Measurements from ENCODE around the gene EPHB6. TPM values are rescaled to one million over a fixed set of nuclear protein-coding genes. Genes with fewer than 3 reads are reported as not detected.

EPHB6 gene
- total RNA-seq, 1 donor = 8.3 TPM

GRCh38 chr7:142876236-142876960 is 21.5 kb downstream of the EPHB6 start:
- H3K27me3 ChIP-seq (ENCODE audit: insufficient read depth, low read length) = no peaks in the 10 kb centered on the region
- no peak overlapping the region for H3K4me3 ChIP-seq (ENCODE audit: low read length)
- no peaks in the 10 kb centered on the region for H3K9me3 ChIP-seq (ENCODE audit: low read depth, low read length)
- no peaks in the 10 kb centered on the region for H3K4me1 ChIP-seq (ENCODE audit: insufficient read depth, low read length)

GRCh38 chr7:142876991-142877910 is 22.4 kb downstream of the EPHB6 start:
- H3K4me1 ChIP-seq (ENCODE audit: insufficient read depth, low read length) = no peaks in the 10 kb centered on the region
- H3K27me3 ChIP-seq (ENCODE audit: insufficient read depth, low read length) = no peaks in the 10 kb centered on the region
- H3K4me3 ChIP-seq (ENCODE audit: low read length) = no peak overlapping the region
- H3K9me3 ChIP-seq (ENCODE audit: low read depth, low read length) = no peaks in the 10 kb centered on the region

GRCh38 chr7:142878315-142878714 is 23.4 kb downstream of the EPHB6 start:
- H3K27me3 ChIP-seq (ENCODE audit: insufficient read depth, low read length) = no peaks in the 10 kb centered on the region
- H3K4me3 ChIP-seq (ENCODE audit: low read length) = no peak overlapping the region
- no peaks in the 10 kb centered on the region for H3K9me3 ChIP-seq (ENCODE audit: low read depth, low read length)
- no peaks in the 10 kb centered on the region for H3K4me1 ChIP-seq (ENCODE audit: insufficient read depth, low read length)

GRCh38 chr7:142879060-142879459 is 24.2 kb downstream of the EPHB6 start:
- Histone ChIP-seq H3K9me3 (ENCODE audit: low read depth, low read length) (no peaks in the 10 kb centered on the region), H3K4me3 (ENCODE audit: low read length) (no peak overlapping the region), H3K4me1 (ENCODE audit: insufficient read depth, low read length) (no peaks in the 10 kb centered on the region), H3K27me3 (ENCODE audit: insufficient read depth, low read length) (no peaks in the 10 kb centered on the region)

- Histone ChIP-seq H3K4me3 (ENCODE audit: low read length) (no peak overlapping the region), H3K27me3 (ENCODE audit: insufficient read depth, low read length) (no peaks in the 10 kb centered on the region), H3K4me1 (ENCODE audit: insufficient read depth, low read length) (no peaks in the 10 kb centered on the region), H3K9me3 (ENCODE audit: low read depth, low read length) (no peaks in the 10 kb centered on the region)
Observed at GRCh38 chr7:142880876-142881505, 26.1 kb downstream of the EPHB6 start.

- H3K4me1 ChIP-seq (ENCODE audit: insufficient read depth, low read length) = no peaks in the 10 kb centered on the region
- H3K4me3 ChIP-seq (ENCODE audit: low read length) = no peak overlapping the region
- H3K27me3 ChIP-seq (ENCODE audit: insufficient read depth, low read length) = no peaks in the 10 kb centered on the region
Observed at GRCh38 chr7:142881586-142882337, 26.9 kb downstream of the EPHB6 start.

GRCh38 chr7:142882338-142882678 is 27.4 kb downstream of the EPHB6 start:
- Histone ChIP-seq H3K4me1 (ENCODE audit: insufficient read depth, low read length) (no peaks in the 10 kb centered on the region), H3K4me3 (ENCODE audit: low read length) (no peak overlapping the region), H3K27me3 (ENCODE audit: insufficient read depth, low read length) (no peaks in the 10 kb centered on the region), H3K9me3 (ENCODE audit: low read depth, low read length) (no peaks in the 10 kb centered on the region)

More at GRCh38 chr7:142881586-142882337, 26.9 kb downstream of the EPHB6 start:
- H3K9me3 ChIP-seq (ENCODE audit: low read depth, low read length) = no peaks in the 10 kb centered on the region

- Histone ChIP-seq H3K27me3 (ENCODE audit: insufficient read depth, low read length) (no peaks in the 10 kb centered on the region), H3K4me1 (ENCODE audit: insufficient read depth, low read length) (no peaks in the 10 kb centered on the region), H3K9me3 (ENCODE audit: low read depth, low read length) (no peaks in the 10 kb centered on the region), H3K4me3 (ENCODE audit: low read length) (no peak overlapping the region)
Observed at GRCh38 chr7:142883145-142883544, 28.3 kb downstream of the EPHB6 start.

GRCh38 chr7:142883571-142884285 is 28.9 kb downstream of the EPHB6 start:
- Histone ChIP-seq H3K4me1 (ENCODE audit: insufficient read depth, low read length) (no peaks in the 10 kb centered on the region), H3K27me3 (ENCODE audit: insufficient read depth, low read length) (no peaks in the 10 kb centered on the region), H3K9me3 (ENCODE audit: low read depth, low read length) (no peaks in the 10 kb centered on the region), H3K4me3 (ENCODE audit: low read length) (no peak overlapping the region)

GRCh38 chr7:142884286-142884640 is 29.4 kb downstream of the EPHB6 start:
- no peaks in the 10 kb centered on the region for H3K27me3 ChIP-seq (ENCODE audit: insufficient read depth, low read length)
- H3K9me3 ChIP-seq (ENCODE audit: low read depth, low read length) = no peaks in the 10 kb centered on the region
- no peaks in the 10 kb centered on the region for H3K4me1 ChIP-seq (ENCODE audit: insufficient read depth, low read length)
- no peak overlapping the region for H3K4me3 ChIP-seq (ENCODE audit: low read length)

- Histone ChIP-seq H3K9me3 (ENCODE audit: low read depth, low read length) (no peaks in the 10 kb centered on the region), H3K4me3 (ENCODE audit: low read length) (no peak within 1 kb of the TSS), H3K4me1 (ENCODE audit: insufficient read depth, low read length) (no peaks in the 10 kb centered on the region), H3K27me3 (ENCODE audit: insufficient read depth, low read length) (no peaks in the 10 kb centered on the region)
Observed at GRCh38 chr7:142885311-142886230, 30.7 kb downstream of the EPHB6 start, which contains the start of gene TRPV6. TRPV6 (minus strand) TSS chr7:142885745.

- no peaks in the 10 kb centered on the region for H3K27me3 ChIP-seq (ENCODE audit: insufficient read depth, low read length)
Observed at GRCh38 chr7:142886866-142887265, 32.0 kb downstream of the EPHB6 start.

GRCh38 chr7:142887282-142888015 is 32.6 kb downstream of the EPHB6 start:
- Histone ChIP-seq H3K27me3 (ENCODE audit: insufficient read depth, low read length) (no peaks in the 10 kb centered on the region), H3K4me3 (ENCODE audit: low read length) (no peak overlapping the region), H3K9me3 (ENCODE audit: low read depth, low read length) (no peaks in the 10 kb centered on the region), H3K4me1 (ENCODE audit: insufficient read depth, low read length) (no peaks in the 10 kb centered on the region)

More at GRCh38 chr7:142886866-142887265, 32.0 kb downstream of the EPHB6 start:
- Histone ChIP-seq H3K4me3 (ENCODE audit: low read length) (no peak overlapping the region), H3K9me3 (ENCODE audit: low read depth, low read length) (no peaks in the 10 kb centered on the region), H3K4me1 (ENCODE audit: insufficient read depth, low read length) (no peaks in the 10 kb centered on the region)
